ENCODE data around the gene JAKMIP2. TPM values are rescaled to one million over a fixed set of nuclear protein-coding genes. Genes with fewer than 3 reads are reported as not detected.

Gene JAKMIP2
- total RNA-seq, 1 experiment from 2014 or later: 10.9 TPM

- TF ChIP-seq, protein P1, sequence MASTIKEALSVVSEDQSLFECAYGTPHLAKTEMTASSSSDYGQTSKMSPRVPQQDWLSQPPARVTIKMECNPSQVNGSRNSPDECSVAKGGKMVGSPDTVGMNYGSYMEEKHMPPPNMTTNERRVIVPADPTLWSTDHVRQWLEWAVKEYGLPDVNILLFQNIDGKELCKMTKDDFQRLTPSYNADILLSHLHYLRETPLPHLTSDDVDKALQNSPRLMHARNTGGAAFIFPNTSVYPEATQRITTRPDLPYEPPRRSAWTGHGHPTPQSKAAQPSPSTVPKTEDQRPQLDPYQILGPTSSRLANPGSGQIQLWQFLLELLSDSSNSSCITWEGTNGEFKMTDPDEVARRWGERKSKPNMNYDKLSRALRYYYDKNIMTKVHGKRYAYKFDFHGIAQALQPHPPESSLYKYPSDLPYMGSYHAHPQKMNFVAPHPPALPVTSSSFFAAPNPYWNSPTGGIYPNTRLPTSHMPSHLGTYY (CRISPR knock-in tag; IDR thresholded peaks at IDR 0.05): no peak
- TF ChIP-seq, protein P2, sequence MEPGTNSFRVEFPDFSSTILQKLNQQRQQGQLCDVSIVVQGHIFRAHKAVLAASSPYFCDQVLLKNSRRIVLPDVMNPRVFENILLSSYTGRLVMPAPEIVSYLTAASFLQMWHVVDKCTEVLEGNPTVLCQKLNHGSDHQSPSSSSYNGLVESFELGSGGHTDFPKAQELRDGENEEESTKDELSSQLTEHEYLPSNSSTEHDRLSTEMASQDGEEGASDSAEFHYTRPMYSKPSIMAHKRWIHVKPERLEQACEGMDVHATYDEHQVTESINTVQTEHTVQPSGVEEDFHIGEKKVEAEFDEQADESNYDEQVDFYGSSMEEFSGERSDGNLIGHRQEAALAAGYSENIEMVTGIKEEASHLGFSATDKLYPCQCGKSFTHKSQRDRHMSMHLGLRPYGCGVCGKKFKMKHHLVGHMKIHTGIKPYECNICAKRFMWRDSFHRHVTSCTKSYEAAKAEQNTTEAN (CRISPR knock-in tag; IDR thresholded peaks at IDR 0.05): no peak
- TF ChIP-seq FOXJ3 (CRISPR knock-in tag; IDR thresholded peaks at IDR 0.05; ENCODE audit: borderline replicate concordance): no peak
- no peak for TF ChIP-seq ZNF138 (CRISPR knock-in tag; conservative IDR thresholded peaks at IDR 0.05)
These were observed 39.5 kb downstream of the JAKMIP2 start (continued) for GRCh38 chr5:147743012-147743411.

DNA sequence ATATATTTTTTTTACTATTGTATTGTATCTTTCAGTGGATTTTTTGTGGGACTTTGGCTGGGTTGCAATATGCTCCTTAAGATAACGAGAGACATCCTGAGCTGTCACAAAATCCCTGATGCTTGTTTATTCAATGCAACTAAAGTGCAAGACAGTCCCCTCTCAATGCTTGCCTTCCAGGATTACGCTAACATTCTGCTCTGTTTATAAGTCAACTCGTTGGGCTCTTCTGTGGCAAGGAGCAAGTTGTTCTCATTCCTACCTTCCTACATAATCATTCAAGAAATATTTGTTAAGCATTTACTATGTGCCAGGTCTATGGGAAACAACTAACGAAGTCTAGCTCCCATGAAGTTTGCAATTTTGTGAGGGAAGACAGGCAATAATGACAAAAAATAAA lies 40.4 kb downstream of the JAKMIP2 start:
- ATAC-seq (no peak), DNase-seq (ENCODE audit: low spot score) (no peak)
- no peaks in the 10 kb centered on the region for H3K36me3 Mint-ChIP-seq
- ChIA-PET CTCF (interaction anchor here (0.6 to 1.0 kb wide), 2 partner anchors 52 to 70 kb away, joined by 3 to 4 read pairs; no protein-coding TSS in a partner anchor), POLR2A (interaction anchor here (0.7 kb wide), 1 partner anchor 1172 kb away, joined by 3 read pairs; no protein-coding TSS in a partner anchor)
- peaks cover 2% of the 10 kb centered on the region for H3K4me1 Mint-ChIP-seq
- H3K27ac Mint-ChIP-seq: no peak overlapping the region
- H3K27me3 Mint-ChIP-seq (ENCODE audit: low read depth): no peaks in the 10 kb centered on the region
- no peak overlapping the region for H3K4me3 Mint-ChIP-seq
- no peaks in the 10 kb centered on the region for H3K9me3 Mint-ChIP-seq
- TF ChIP-seq, protein P3, sequence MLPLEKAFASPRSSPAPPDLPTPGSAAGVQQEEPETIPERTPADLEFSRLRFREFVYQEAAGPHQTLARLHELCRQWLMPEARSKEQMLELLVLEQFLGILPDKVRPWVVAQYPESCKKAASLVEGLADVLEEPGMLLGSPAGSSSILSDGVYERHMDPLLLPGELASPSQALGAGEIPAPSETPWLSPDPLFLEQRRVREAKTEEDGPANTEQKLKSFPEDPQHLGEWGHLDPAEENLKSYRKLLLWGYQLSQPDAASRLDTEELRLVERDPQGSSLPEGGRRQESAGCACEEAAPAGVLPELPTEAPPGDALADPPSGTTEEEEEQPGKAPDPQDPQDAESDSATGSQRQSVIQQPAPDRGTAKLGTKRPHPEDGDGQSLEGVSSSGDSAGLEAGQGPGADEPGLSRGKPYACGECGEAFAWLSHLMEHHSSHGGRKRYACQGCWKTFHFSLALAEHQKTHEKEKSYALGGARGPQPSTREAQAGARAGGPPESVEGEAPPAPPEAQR (CRISPR knock-in tag; IDR thresholded peaks at IDR 0.05): no peak
- TF ChIP-seq ELF4 (CRISPR knock-in tag; IDR thresholded peaks at IDR 0.05; ENCODE audit: low read depth) (no peak), CBFB (CRISPR knock-in tag; IDR thresholded peaks at IDR 0.05; ENCODE audit: low read depth) (no peak), ZNF671 (CRISPR knock-in tag; IDR thresholded peaks at IDR 0.05) (no peak), SOX15 (CRISPR knock-in tag; IDR thresholded peaks at IDR 0.05) (no peak), MXD4 (CRISPR knock-in tag; IDR thresholded peaks at IDR 0.05; ENCODE audit: borderline replicate concordance) (no peak), SMAD3 (CRISPR knock-in tag; IDR thresholded peaks at IDR 0.05; ENCODE audit: borderline replicate concordance) (no peak), CDX4 (CRISPR knock-in tag; IDR thresholded peaks at IDR 0.05; ENCODE audit: borderline replicate concordance) (no peak), ZNF138 (CRISPR knock-in tag; conservative IDR thresholded peaks at IDR 0.05) (no peak), NR2C2 (CRISPR knock-in tag; IDR thresholded peaks at IDR 0.05) (no peak), OVOL2 (CRISPR knock-in tag; IDR thresholded peaks at IDR 0.05; ENCODE audit: borderline replicate concordance) (no peak), GRHL2 (CRISPR knock-in tag; IDR thresholded peaks at IDR 0.05; ENCODE audit: insufficient replicate concordance, severe bottlenecking) (no peak), ZNF512 (CRISPR knock-in tag; IDR thresholded peaks at IDR 0.05; ENCODE audit: borderline replicate concordance) (no peak)
- TF ChIP-seq, protein P1 (CRISPR knock-in tag; IDR thresholded peaks at IDR 0.05): no peak
- TF ChIP-seq, protein P4, sequence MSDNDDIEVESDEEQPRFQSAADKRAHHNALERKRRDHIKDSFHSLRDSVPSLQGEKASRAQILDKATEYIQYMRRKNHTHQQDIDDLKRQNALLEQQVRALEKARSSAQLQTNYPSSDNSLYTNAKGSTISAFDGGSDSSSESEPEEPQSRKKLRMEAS (CRISPR knock-in tag; IDR thresholded peaks at IDR 0.05): no peak
- TF ChIP-seq, protein P5, sequence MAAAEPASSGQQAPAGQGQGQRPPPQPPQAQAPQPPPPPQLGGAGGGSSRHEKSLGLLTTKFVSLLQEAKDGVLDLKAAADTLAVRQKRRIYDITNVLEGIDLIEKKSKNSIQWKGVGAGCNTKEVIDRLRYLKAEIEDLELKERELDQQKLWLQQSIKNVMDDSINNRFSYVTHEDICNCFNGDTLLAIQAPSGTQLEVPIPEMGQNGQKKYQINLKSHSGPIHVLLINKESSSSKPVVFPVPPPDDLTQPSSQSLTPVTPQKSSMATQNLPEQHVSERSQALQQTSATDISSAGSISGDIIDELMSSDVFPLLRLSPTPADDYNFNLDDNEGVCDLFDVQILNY (CRISPR knock-in tag; IDR thresholded peaks at IDR 0.05): no peak
